Gastroesophageal sphincter (tissue), 3 donors: ENCODE results near the gene OXA1L.
"Not testable (repeated sequence)": the region's sequence is repeated elsewhere in the genome, so short reads cannot be mapped to it uniquely, and the experiment has no call there.

Source experiments
- CTCF ChIP-seq, 4 experiments: fragments of 200-600 bp in 2 of 4; fragments of 450-650 bp in 2 of 4; sonication (generic) in 1 of 4; IDR thresholded peaks; one replicate each; pipeline ENCODE4 v1.5.1; 2017 to 2019; ENCODE audit warnings: antibody characterized with exemption in 4 of 4, mild to moderate bottlenecking in 2 of 4, moderate library complexity in 2 of 4
- EP300 ChIP-seq: sonication (generic); formaldehyde crosslinking; IDR thresholded peaks from one replicate; pipeline ENCODE4 v1.6.1; 2017; ENCODE audit warnings: antibody characterized with exemption, mild to moderate bottlenecking
- POLR2A ChIP-seq, 2 donors: fragments of 450-650 bp; IDR thresholded peaks; one replicate each; pipeline ENCODE4 v1.6.1; 2017; ENCODE audit warnings: antibody characterized with exemption in 2 of 2, mild to moderate bottlenecking in 2 of 2, moderate library complexity in 1 of 2

DNA sequence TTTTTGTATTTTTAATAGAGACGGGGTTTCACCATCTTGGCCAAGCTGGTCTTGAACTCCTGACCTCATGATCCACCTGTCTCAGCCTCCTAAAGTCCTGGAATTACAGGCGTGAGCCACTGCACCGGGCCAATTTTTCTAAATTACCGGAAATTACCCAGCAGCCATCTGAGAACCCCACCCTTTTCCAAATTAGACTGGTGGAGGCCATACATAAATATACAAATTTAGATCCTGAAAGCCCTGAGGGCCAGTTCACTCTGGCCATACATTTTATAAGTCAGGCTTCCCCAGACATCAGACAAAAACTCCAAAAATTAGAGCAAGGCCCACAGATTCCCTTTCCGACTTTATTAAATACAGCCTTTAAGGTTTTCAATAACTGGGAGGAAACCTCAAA lies 34.4 kb upstream of the OXA1L start:
- not testable (repeated sequence) for TF ChIP-seq EP300; CTCF (IDR thresholded peaks at IDR 0.05); POLR2A (IDR thresholded peaks at IDR 0.05)
